CD4-positive, alpha-beta memory T cell (primary cell): Measurements from ENCODE around the gene EIF3F. TPM values are rescaled to one million over a fixed set of nuclear protein-coding genes. Genes with fewer than 3 reads are reported as not detected.

Experiments used
- CTCF ChIA-PET: fragments of 350-600 bp; sonication (Branson Sonifier 250); formaldehyde crosslinking; loops from one replicate; lab custom pipeline; 2021; ENCODE audit warnings: inconsistent platforms; ENCODE audit not compliant: partially characterized antibody; lab: Charles Lee
- POLR2A ChIA-PET: fragments of 350-600 bp; sonication (Branson Sonifier 250); formaldehyde crosslinking; loops from one replicate; lab custom pipeline; 2021; ENCODE audit not compliant: partially characterized antibody; lab: Charles Lee
- DNase-seq, 5 donors: peaks; one replicate each; pipeline versions ENCODE4 v3.0.0 to v3.0.0-alpha.2; 2020 to 2022; ENCODE audit warnings: mixed read lengths in 1 of 5
- H3K27ac ChIP-seq: one replicate; pipeline ENCODE4 v1.7.0; 2013; ENCODE audit warnings: low read depth, low read length
- H3K27me3 ChIP-seq: 2 replicates; pipeline ENCODE4 v1.7.0; 2013; ENCODE audit warnings: mild to moderate bottlenecking, low read length, moderate library complexity; ENCODE audit not compliant: insufficient read depth
- H3K36me3 ChIP-seq: 2 replicates; pipeline ENCODE4 v1.7.0; 2013; ENCODE audit warnings: mild to moderate bottlenecking, low read length, moderate library complexity; ENCODE audit not compliant: insufficient read depth
- H3K4me1 ChIP-seq: 2 replicates; pipeline ENCODE4 v1.7.0; 2013; ENCODE audit warnings: mild to moderate bottlenecking, low read length, moderate library complexity; ENCODE audit not compliant: insufficient read depth
- H3K4me3 ChIP-seq, 2 donors: one replicate each; pipeline ENCODE4 v1.7.0; 2013; ENCODE audit warnings: low read length in 2 of 2, mild to moderate bottlenecking in 1 of 2
- H3K9me3 ChIP-seq, 2 donors: one replicate each; pipeline ENCODE4 v1.7.0; 2013; ENCODE audit warnings: low read length in 2 of 2, control low read depth in 1 of 2; ENCODE audit not compliant: control insufficient read depth in 1 of 2
- H3K27ac Mint-ChIP-seq, 7 donors: one replicate each; pipeline ENCODE4 v1.8.0; 2020 to 2021; ENCODE audit warnings: mixed read lengths in 7 of 7, mild to moderate bottlenecking in 6 of 7, inconsistent platforms in 3 of 7, moderate library complexity in 3 of 7
- H3K27me3 Mint-ChIP-seq, 2 donors: one replicate each; pipeline ENCODE4 v1.8.0; 2020 to 2021; ENCODE audit warnings: mixed read lengths in 2 of 2
- H3K36me3 Mint-ChIP-seq, 2 donors: one replicate each; pipeline ENCODE4 v1.8.0; 2020 to 2021; ENCODE audit warnings: mixed read lengths in 2 of 2, inconsistent platforms in 1 of 2, mild to moderate bottlenecking in 1 of 2
- H3K4me1 Mint-ChIP-seq, 4 donors: one replicate each; pipeline ENCODE4 v1.8.0; 2020 to 2021; ENCODE audit warnings: mixed read lengths in 4 of 4, mild to moderate bottlenecking in 1 of 4
- H3K4me3 Mint-ChIP-seq, 8 donors: one replicate each; pipeline ENCODE4 v1.8.0; 2020 to 2021; ENCODE audit warnings: mixed read lengths in 8 of 8, mild to moderate bottlenecking in 7 of 8, moderate library complexity in 6 of 8, inconsistent platforms in 3 of 8
- H3K9me3 Mint-ChIP-seq, 8 donors: one replicate each; pipeline ENCODE4 v1.8.0; 2020 to 2021; ENCODE audit warnings: mixed read lengths in 8 of 8, mild to moderate bottlenecking in 5 of 8, inconsistent platforms in 3 of 8, moderate library complexity in 1 of 8
- intact Hi-C: fragments of 100-400 bp; cut with micrococcal nuclease; formaldehyde crosslinking; loops from one replicate; pipeline ENCODE4 v1.15.1; 2023
- polyA plus RNA-seq, 2 donors: library from polyadenylated mRNA; unstranded; fragments of 300-500 nt; fragmentation: Illumina TruSeq; gene quantifications; one replicate each; pipeline ENCODE4 v1.2.3, GENCODE V29; 2021
- total RNA-seq, 2 experiments: library from RNA; stranded (reverse); gene quantifications; one replicate each; pipeline ENCODE4 v1.2.3, GENCODE V29; 2021

EIF3F gene
- total and polyA plus RNA-seq, 4 experiments from 2014 or later, result 317 to 441 (median 360) TPM

DNA sequence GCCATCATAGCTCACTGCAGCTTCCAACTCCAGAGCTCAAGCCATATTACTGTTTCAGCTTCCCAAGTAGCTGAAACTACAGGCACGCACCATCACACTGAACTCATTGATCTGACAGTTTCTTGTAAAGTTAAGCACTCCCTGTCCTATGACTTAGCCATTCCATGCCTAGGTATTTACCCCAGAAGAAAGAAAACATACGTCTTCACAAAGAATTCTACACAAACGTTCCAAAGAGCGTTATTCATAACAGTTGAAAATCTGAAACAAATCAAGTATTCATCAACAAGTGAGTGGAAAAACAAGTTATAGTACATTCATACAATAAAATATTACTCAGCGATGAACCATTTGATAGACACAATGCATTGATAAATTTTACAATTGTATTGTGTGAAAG is 14.1 kb upstream of the EIF3F start:
- Mint-ChIP-seq H3K36me3 (no peaks in the 10 kb centered on the region), H3K27ac (no peak overlapping the region), H3K27me3 (peaks cover 12 to 15% of the 10 kb centered on the region in 2 donors), H3K4me1 (no peaks in the 10 kb centered on the region), H3K9me3 (no peaks in the 10 kb centered on the region), H3K4me3 (no peak overlapping the region)
- CTCF ChIA-PET, result interaction anchor here (6.0 kb wide), 1 partner anchor 13 kb away, joined by 26 read pairs; the partner anchor contains the start of gene EIF3F
- intact Hi-C loops, result no loop called here
- POLR2A ChIA-PET, result no interaction called here
- no peak for DNase-seq
- no peaks in the 10 kb centered on the region for H3K9me3 ChIP-seq
- no peak overlapping the region for H3K4me3 ChIP-seq
- no peak overlapping the region for H3K27ac ChIP-seq
- no peaks in the 10 kb centered on the region for H3K27me3 ChIP-seq
- no peaks in the 10 kb centered on the region for H3K4me1 ChIP-seq
- H3K36me3 ChIP-seq, result no peaks in the 10 kb centered on the region

DNA sequence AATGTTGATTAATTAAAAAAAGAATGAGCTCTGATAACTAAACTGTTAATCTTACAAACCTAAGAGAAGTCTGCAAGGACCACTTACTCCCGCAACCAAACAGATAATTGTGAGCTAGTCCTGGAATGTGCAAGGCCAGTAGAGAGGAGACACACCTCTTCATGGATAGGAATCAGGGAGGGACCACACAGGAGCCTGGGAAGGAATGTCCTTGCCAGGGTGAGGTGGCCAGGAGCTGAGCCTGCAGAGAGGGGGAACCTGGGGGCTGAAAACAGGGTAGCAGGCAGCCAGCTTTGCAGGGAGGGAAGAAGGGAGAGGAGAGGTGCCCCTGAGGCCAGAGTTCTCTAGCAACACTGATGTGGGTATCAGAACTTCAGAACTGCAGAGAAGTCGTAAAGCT is 12.5 kb upstream of the EIF3F start:
- Histone ChIP-seq H3K36me3 (no peaks in the 10 kb centered on the region), H3K27me3 (no peaks in the 10 kb centered on the region), H3K27ac (no peak overlapping the region), H3K4me1 (no peaks in the 10 kb centered on the region), H3K4me3 (no peak overlapping the region), H3K9me3 (no peaks in the 10 kb centered on the region)
- Mint-ChIP-seq H3K4me1 (no peaks in the 10 kb centered on the region), H3K27ac (no peak overlapping the region), H3K27me3 (peaks cover 12 to 13% of the 10 kb centered on the region in 2 donors), H3K4me3 (no peak overlapping the region), H3K36me3 (no peaks in the 10 kb centered on the region), H3K9me3 (no peaks in the 10 kb centered on the region)
- DNase-seq, result no peak
- POLR2A ChIA-PET, result no interaction called here
- intact Hi-C loops, result no loop called here
- CTCF ChIA-PET, result interaction anchor here (6.0 kb wide), 1 partner anchor 12 kb away, joined by 26 read pairs; the partner anchor contains the start of gene EIF3F

DNA sequence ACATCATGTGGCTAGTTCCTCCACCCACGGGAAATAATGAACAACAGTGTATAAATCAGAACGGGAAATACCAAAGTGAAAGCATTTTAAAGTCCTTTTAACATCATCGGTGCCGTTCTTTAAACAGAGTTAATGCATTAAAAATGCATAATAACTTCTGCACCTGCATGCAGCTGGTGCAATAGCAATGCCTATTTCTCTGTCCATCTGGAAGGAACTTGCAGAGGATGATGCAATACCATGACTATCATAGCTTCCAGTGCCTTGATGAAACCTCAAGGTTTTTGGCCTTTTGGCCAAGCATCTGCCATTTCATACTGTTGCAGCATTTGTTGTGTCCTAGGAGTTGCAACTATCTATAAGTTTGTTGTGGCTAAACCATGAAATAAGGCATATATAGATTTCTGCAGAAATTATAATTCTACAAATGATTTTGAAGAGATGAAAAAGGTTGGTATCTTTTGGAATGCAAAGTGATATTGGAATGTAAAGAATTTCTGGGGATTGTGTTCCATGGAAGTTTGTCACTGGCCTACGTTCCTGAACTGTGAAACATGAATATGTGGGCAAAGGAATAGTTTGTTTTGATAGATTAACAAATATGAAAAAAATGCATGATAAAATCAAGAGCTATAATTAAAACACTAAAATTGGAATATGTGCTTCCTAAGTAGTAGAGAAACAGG is 9.8 kb upstream of the EIF3F start:
- ChIA-PET POLR2A (no interaction called here), CTCF (interaction anchor here (6.0 kb wide), 1 partner anchor 9 kb away, joined by 26 read pairs; the partner anchor contains the start of gene EIF3F)
- H3K36me3 Mint-ChIP-seq, result no peaks in the 10 kb centered on the region
- Histone ChIP-seq H3K36me3 (no peaks in the 10 kb centered on the region), H3K27ac (no peak overlapping the region), H3K9me3 (no peaks in the 10 kb centered on the region), H3K27me3 (no peaks in the 10 kb centered on the region), H3K4me1 (no peaks in the 10 kb centered on the region), H3K4me3 (no peak overlapping the region)
- no peak overlapping the region for H3K4me3 Mint-ChIP-seq
- DNase-seq, result no peak
- H3K4me1 Mint-ChIP-seq, result no peaks in the 10 kb centered on the region
- no peaks in the 10 kb centered on the region for H3K9me3 Mint-ChIP-seq
- intact Hi-C loops, result no loop called here
- H3K27ac Mint-ChIP-seq, result no peak overlapping the region
- H3K27me3 Mint-ChIP-seq, result peaks cover 4 to 12% of the 10 kb centered on the region in 2 donors

DNA sequence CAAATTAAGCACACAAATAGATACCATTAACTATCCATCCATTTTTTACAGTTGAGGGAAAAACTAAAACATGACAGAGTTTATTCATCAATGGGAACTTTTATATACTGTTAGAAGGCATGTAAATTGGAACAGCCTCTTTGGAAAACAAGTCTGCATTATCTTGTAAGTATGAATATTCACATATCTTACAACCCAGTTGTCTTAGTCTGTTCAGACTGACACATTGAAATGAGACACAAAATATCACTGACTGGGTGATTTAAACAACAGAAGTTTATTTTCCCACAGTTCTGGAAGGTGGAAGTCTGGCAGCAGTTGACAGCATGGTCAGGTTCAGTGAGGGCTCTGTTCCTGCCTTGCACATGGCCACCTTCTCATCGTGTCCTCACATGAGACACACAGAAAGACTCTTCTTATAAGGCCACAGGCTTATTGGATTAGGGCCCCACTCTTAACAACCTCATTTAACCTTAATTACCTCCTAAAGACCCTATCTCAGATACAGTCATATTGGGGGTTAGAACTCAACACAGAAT is 5.4 kb upstream of the EIF3F start:
- DNase-seq, result no peak
- H3K27ac Mint-ChIP-seq, result no peak overlapping the region
- no peak overlapping the region for H3K27ac ChIP-seq
- ChIA-PET POLR2A (no interaction called here), CTCF (no interaction called here)
- H3K4me1 Mint-ChIP-seq, result peaks cover 8 to 16% (median 12%) of the 10 kb centered on the region in 4 donors
- H3K9me3 ChIP-seq, result no peaks in the 10 kb centered on the region
- H3K36me3 Mint-ChIP-seq, result no peaks in the 10 kb centered on the region
- no peaks in the 10 kb centered on the region for H3K27me3 Mint-ChIP-seq
- H3K27me3 ChIP-seq, result no peaks in the 10 kb centered on the region
- no peaks in the 10 kb centered on the region for H3K36me3 ChIP-seq
- H3K4me3 Mint-ChIP-seq, result no peak overlapping the region
- intact Hi-C loops, result loop anchor here (10.0 kb wide), 1 partner anchor 1747 kb away; the partner anchor contains the start of genes CNGA4 and FHIP1B
- H3K4me3 ChIP-seq, result no peak overlapping the region
- H3K9me3 Mint-ChIP-seq, result no peaks in the 10 kb centered on the region
- H3K4me1 ChIP-seq, result peaks cover 8% of the 10 kb centered on the region

DNA sequence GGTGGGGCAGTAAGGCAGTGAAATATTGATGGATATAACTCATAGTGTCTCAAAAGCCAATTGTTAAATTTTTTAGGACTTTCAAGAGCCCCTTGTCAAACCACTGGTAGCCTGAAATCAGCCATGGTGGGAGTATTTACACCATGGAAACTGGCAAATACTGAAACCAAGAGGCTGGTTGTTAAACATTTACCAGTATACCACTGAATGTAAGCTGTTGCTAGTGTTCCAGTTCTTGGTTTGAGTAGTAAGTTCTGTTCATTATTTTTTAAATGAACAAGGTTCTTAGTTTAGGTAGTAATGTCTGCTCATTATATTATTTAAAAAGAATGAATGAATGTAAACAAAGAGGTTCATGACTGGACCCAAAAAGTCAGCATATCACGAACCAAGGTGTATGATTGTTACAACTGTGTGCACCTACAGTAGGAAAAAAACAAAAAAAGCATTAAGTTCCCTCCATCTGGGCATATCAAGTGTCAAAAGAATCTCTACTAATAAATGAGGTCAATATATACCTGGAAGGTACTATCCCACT is 4.5 kb upstream of the EIF3F start:
- ChIA-PET CTCF (no interaction called here), POLR2A (no interaction called here)
- Histone ChIP-seq H3K4me1 (peaks cover 11% of the 10 kb centered on the region), H3K27ac (no peak overlapping the region), H3K27me3 (no peaks in the 10 kb centered on the region), H3K4me3 (no peak overlapping the region), H3K36me3 (no peaks in the 10 kb centered on the region), H3K9me3 (no peaks in the 10 kb centered on the region)
- no peaks in the 10 kb centered on the region for H3K9me3 Mint-ChIP-seq
- H3K27me3 Mint-ChIP-seq, result no peaks in the 10 kb centered on the region
- no peak overlapping the region for H3K4me3 Mint-ChIP-seq
- intact Hi-C loops, result loop anchor here (10.0 kb wide), 1 partner anchor 1748 kb away; the partner anchor contains the start of genes CNGA4 and FHIP1B
- H3K27ac Mint-ChIP-seq, result no peak overlapping the region
- DNase-seq, result no peak
- peaks cover 0 to 2% of the 10 kb centered on the region in 2 donors for H3K36me3 Mint-ChIP-seq
- peaks cover 11 to 24% (median 16%) of the 10 kb centered on the region in 4 donors for H3K4me1 Mint-ChIP-seq

DNA sequence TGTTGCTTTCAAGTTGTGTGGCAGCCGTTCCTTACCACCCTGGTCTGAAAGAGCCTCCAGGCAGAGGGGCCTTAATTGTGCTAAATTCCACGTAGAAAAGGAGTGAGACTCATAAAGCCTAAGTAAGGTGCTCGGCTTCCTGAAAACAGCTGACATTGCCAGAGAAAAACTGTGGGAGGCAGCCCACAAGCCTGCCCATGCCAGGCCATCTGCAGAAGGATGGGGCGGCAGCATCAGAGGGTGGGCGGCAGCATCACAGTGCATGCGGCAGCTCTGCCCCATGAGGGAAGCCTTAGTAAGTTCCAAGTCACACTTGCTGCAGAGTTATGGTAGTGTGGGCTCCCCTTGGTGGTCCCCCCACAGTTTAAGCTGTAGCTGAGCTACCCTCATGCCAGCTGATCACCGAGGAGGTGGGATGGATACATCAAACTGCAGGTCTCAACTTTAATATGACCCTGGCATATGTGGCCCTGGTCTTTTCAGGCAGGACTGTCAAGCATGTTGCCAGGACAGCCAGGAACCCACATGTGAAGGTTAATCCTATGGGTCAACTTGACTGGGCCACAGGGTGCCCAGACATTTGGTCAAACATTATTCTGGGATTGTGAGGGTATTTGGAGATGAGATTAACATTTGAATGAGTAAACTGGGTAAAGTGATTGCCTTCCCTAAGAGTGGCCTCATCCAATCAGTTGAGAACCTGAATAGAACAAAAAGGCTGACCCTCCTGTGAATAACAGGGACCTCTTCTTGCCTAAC is 3.1 kb upstream of the EIF3F start:
- Histone ChIP-seq H3K4me1 (peaks cover 24% of the 10 kb centered on the region), H3K27ac (no peak overlapping the region), H3K9me3 (no peaks in the 10 kb centered on the region), H3K27me3 (no peaks in the 10 kb centered on the region), H3K4me3 (no peak overlapping the region), H3K36me3 (peaks cover 2% of the 10 kb centered on the region)
- DNase-seq, result no peak
- no peaks in the 10 kb centered on the region for H3K27me3 Mint-ChIP-seq
- peaks cover 18 to 37% (median 26%) of the 10 kb centered on the region in 4 donors for H3K4me1 Mint-ChIP-seq
- POLR2A ChIA-PET, result no interaction called here
- H3K36me3 Mint-ChIP-seq, result peaks cover 3 to 8% of the 10 kb centered on the region in 2 donors
- CTCF ChIA-PET, result no interaction called here
- peak overlapping the region in 2 of 7 donors; percentile 32 to 47 for H3K27ac Mint-ChIP-seq
- intact Hi-C loops, result loop anchor here (10.0 kb wide), 1 partner anchor 1749 kb away; the partner anchor contains the start of genes CNGA4 and FHIP1B
- no peak overlapping the region for H3K4me3 Mint-ChIP-seq
- H3K9me3 Mint-ChIP-seq, result no peaks in the 10 kb centered on the region
